Hematopoietic multipotent progenitor cell treated with erythropoietin and hydrocortisone succinate and interleukin-3 and kit ligand, for 8 days (in vitro differentiated cells): ENCODE results near the gene RIN3.

Experiments used
- DNase-seq: peaks from one replicate; pipeline ENCODE4 v3.0.0-alpha.2; 2015

Gene RIN3

GRCh38 chr14:92486881-92487280 is 26.7 kb upstream of the RIN3 start:
- DNase-seq: no peak

- no peak for DNase-seq
These were observed 26.0 kb upstream of the RIN3 start for GRCh38 chr14:92487513-92488133.

- no peak for DNase-seq
These were observed 24.0 kb upstream of the RIN3 start for GRCh38 chr14:92489394-92490238.

GRCh38 chr14:92490239-92490959 is 23.2 kb upstream of the RIN3 start:
- no peak for DNase-seq

- DNase-seq: no peak
These were observed 21.8 kb upstream of the RIN3 start for GRCh38 chr14:92491782-92492181.

- no peak for DNase-seq
These were observed 21.3 kb upstream of the RIN3 start for GRCh38 chr14:92492258-92492657.

- no peak for DNase-seq
These were observed 20.6 kb upstream of the RIN3 start for GRCh38 chr14:92493024-92493423.

GRCh38 chr14:92493492-92493891 is 20.1 kb upstream of the RIN3 start:
- DNase-seq: no peak

- no peak for DNase-seq
These were observed 19.1 kb upstream of the RIN3 start for GRCh38 chr14:92494512-92494911.

- no peak for DNase-seq
These were observed 18.6 kb upstream of the RIN3 start for GRCh38 chr14:92495027-92495426.

GRCh38 chr14:92496191-92496857 is 17.3 kb upstream of the RIN3 start:
- no peak for DNase-seq

- DNase-seq: no peak
These were observed 16.2 kb upstream of the RIN3 start for GRCh38 chr14:92497391-92497790.

GRCh38 chr14:92499234-92499633 is 14.3 kb upstream of the RIN3 start:
- no peak for DNase-seq

- no peak for DNase-seq
These were observed 13.1 kb upstream of the RIN3 start for GRCh38 chr14:92500491-92500941.

- no peak for DNase-seq
These were observed 11.7 kb upstream of the RIN3 start for GRCh38 chr14:92501891-92502351.

- no peak for DNase-seq
These were observed 10.9 kb upstream of the RIN3 start for GRCh38 chr14:92502541-92503286.

GRCh38 chr14:92503756-92504491 is 9.7 kb upstream of the RIN3 start:
- no peak for DNase-seq

- DNase-seq: no peak
These were observed 7.8 kb upstream of the RIN3 start for GRCh38 chr14:92505826-92506225.

GRCh38 chr14:92506231-92506630 is 7.3 kb upstream of the RIN3 start:
- DNase-seq: no peak

- DNase-seq: no peak
These were observed 6.3 kb upstream of the RIN3 start for GRCh38 chr14:92507174-92507768.

GRCh38 chr14:92510972-92511371 is 2.6 kb upstream of the RIN3 start:
- DNase-seq: no peak
